ENCODE measurements around the gene PPP2R3C.
"Not testable (repeated sequence)": the region's sequence is repeated elsewhere in the genome, so short reads cannot be mapped to it uniquely, and the experiment has no call there.

The PPP2R3C gene

GRCh38 chr14:35085441-35085840 is 36.3 kb downstream of the PPP2R3C start:
- DNase-seq (ENCODE audit: low read depth): no peak
- H3K4me3 ChIP-seq (ENCODE audit: low read length): no peak overlapping the region
- no peak for TF ChIP-seq CTCF (conservative IDR thresholded peaks at IDR 0.05; ENCODE audit: low read depth, low read length)

GRCh38 chr14:35083530-35084150 is 38.1 kb downstream of the PPP2R3C start:
- no peak for TF ChIP-seq CTCF (conservative IDR thresholded peaks at IDR 0.05; ENCODE audit: low read depth, low read length)
- no peak for DNase-seq (ENCODE audit: low read depth)
- H3K4me3 ChIP-seq (ENCODE audit: low read length): no peak overlapping the region

- no peak overlapping the region for H3K4me3 ChIP-seq (ENCODE audit: low read length)
- DNase-seq (ENCODE audit: low read depth): no peak
- TF ChIP-seq CTCF (conservative IDR thresholded peaks at IDR 0.05; ENCODE audit: low read depth, low read length): no peak
These were observed 42.0 kb downstream of the PPP2R3C start for GRCh38 chr14:35079742-35080141.

- TF ChIP-seq CTCF (conservative IDR thresholded peaks at IDR 0.05; ENCODE audit: low read depth, low read length): no peak
These were observed 43.7 kb downstream of the PPP2R3C start for GRCh38 chr14:35078082-35078481.

GRCh38 chr14:35073486-35073885 is 48.3 kb downstream of the PPP2R3C start:
- H3K4me3 ChIP-seq (ENCODE audit: low read length): no peak overlapping the region
- no peak for TF ChIP-seq CTCF (conservative IDR thresholded peaks at IDR 0.05; ENCODE audit: low read depth, low read length)
- DNase-seq (ENCODE audit: low read depth): no peak

More at GRCh38 chr14:35078082-35078481, 43.7 kb downstream of the PPP2R3C start:
- DNase-seq (ENCODE audit: low read depth): no peak
- H3K4me3 ChIP-seq (ENCODE audit: low read length): no peak overlapping the region

GRCh38 chr14:35072226-35072625 is 49.6 kb downstream of the PPP2R3C start:
- TF ChIP-seq CTCF (conservative IDR thresholded peaks at IDR 0.05; ENCODE audit: low read depth, low read length): no peak
- no peak for DNase-seq (ENCODE audit: low read depth)
- H3K4me3 ChIP-seq (ENCODE audit: low read length): no peak overlapping the region

- H3K4me3 ChIP-seq (ENCODE audit: low read length): no peak overlapping the region
- DNase-seq (ENCODE audit: low read depth): no peak
- no peak for TF ChIP-seq CTCF (conservative IDR thresholded peaks at IDR 0.05; ENCODE audit: low read depth, low read length)
These were observed 53.4 kb downstream of the PPP2R3C start for GRCh38 chr14:35068238-35069012.

- DNase-seq (ENCODE audit: low read depth); H3K4me3 ChIP-seq (ENCODE audit: low read length): not testable (repeated sequence)
These were observed 56.1 kb downstream of the PPP2R3C start for GRCh38 chr14:35065731-35066130.

GRCh38 chr14:35061113-35061791 is 60.5 kb downstream of the PPP2R3C start:
- DNase-seq (ENCODE audit: low read depth): peak; percentile 13
- not testable (repeated sequence) for H3K4me3 ChIP-seq (ENCODE audit: low read length)
